Fibroblast of mammary gland (primary cell): ENCODE results near the gene POU6F1.

Experiments
- DNase-seq: peaks from one replicate; pipeline ENCODE4 v3.0.0-alpha.2; 2010; ENCODE audit warnings: low read depth
- H3K4me3 ChIP-seq: 2 replicates; pipeline ENCODE4 v1.5.1; 2011; ENCODE audit warnings: low read depth, mild to moderate bottlenecking, low read length, moderate library complexity; ENCODE audit not compliant: control insufficient read depth
- TF ChIP-seq, protein P1 (sequence below): conservative IDR thresholded peaks from 2 replicates; pipeline ENCODE4 v1.5.1; 2011; ENCODE audit warnings: low read depth, low read length, inconsistent platforms; ENCODE audit not compliant: control insufficient read depth, insufficient read depth

POU6F1 gene

DNA sequence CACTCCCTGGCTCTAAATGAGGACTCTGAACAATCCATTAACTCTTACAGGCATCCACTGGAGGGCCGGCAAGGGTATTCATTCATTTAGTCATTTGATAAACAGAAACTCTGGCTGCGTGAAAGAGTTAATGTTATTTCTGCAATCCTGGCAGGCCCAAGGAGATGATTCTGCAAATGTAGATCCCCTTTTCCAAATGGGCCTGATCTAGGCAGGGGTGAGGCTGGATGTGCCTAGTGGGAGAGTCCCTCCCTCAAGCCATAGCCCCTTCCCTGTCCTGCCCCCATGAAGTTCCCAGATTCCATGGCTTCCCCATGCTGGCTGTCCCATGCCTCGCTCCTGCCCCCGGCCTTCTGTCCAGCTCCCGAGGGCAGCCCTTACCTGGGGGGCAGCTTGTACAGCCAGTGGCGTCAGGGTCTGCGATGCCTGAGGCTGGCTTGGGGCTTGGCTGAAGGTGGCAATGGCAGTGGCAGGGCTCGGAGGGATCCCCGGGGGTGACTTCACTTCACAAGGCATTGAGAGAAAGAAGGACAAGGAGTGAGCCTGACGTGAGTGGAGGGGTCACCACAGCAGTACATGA lies 18.4 kb downstream of the POU6F1 start:
- DNase-seq = no peak
- TF ChIP-seq, protein P1, sequence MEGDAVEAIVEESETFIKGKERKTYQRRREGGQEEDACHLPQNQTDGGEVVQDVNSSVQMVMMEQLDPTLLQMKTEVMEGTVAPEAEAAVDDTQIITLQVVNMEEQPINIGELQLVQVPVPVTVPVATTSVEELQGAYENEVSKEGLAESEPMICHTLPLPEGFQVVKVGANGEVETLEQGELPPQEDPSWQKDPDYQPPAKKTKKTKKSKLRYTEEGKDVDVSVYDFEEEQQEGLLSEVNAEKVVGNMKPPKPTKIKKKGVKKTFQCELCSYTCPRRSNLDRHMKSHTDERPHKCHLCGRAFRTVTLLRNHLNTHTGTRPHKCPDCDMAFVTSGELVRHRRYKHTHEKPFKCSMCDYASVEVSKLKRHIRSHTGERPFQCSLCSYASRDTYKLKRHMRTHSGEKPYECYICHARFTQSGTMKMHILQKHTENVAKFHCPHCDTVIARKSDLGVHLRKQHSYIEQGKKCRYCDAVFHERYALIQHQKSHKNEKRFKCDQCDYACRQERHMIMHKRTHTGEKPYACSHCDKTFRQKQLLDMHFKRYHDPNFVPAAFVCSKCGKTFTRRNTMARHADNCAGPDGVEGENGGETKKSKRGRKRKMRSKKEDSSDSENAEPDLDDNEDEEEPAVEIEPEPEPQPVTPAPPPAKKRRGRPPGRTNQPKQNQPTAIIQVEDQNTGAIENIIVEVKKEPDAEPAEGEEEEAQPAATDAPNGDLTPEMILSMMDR = no peak
- no peak overlapping the region for H3K4me3 ChIP-seq

DNA sequence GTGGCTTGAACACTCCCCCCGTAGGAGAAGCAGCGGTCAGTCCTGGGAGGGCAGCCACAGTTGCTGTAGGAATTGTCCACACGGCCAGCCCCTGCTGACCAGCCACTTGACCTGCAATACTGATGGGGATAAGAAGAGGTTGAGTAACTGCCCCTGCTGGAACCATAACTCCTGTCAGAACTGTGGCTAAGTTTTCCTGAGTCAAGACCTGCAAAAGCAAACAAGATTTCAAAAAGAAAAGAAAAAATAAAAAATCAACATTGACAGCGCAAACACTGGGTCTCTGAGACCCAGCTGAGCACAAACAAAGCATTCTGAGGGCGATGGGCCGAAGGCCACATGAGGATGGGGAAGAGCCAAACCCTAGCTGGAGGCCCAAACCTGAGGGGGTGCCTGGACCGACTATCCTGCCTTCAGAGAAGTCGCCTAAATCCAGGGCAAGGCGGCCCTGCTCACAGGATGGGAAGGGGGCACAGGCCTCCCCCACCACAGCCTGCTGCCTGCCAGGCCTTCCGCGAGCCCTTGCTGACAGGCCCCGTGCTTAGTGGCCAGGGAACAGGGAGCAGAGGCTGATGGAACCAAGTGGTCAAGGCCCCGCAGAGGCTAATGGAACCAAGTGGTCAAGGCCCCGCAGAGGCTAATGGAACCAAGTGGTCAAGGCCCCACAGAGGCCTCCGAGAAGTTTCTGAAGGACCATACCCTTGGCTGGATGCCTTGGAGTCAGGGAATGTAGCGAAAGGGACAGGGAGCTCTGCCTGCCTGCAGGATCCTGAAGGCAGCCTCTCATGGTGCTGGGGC lies 19.1 kb downstream of the POU6F1 start:
- TF ChIP-seq, protein P1 = no peak
- no peak overlapping the region for H3K4me3 ChIP-seq
- DNase-seq = no peak

DNA sequence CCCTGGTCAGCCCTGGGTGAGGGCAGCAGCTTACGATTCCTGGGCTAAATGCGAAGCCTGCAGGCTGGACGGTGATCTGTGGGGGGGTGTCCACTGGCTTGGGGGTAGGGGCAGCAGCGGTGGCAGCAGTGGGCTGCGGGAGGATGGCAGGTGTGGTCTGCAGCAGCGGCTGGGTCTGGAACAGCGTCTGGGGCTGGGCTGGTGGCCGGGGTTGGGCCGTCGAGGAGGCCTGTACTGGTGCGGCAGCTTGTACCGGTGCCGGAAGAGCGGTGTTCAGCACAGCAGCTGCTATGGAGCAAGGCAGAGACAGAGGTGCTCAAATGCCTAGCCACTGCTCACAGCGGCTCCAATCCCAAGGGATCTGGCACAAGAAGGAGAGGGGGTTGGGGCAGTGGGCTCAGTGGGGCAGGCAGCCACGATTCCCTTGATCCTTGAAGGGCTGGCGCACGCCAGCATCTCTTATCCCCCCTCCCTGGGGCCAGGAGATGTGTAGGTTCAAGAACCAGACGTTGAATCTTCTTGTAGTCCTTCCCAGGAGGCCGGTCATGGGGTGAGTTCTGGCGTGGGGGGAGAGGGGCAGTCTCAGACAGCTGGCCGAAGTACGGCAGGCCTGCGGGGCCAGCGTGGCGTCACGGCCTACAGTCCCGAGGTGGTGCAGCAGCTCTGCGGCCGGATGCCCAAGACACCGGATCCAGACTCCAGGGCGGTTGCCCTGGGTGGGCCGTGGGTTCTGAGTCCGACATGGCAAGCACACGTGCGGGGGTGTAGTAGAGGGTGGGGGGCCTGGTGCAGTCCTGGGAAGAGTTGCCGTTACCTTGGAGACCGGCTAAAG lies 19.9 kb downstream of the POU6F1 start:
- no peak for DNase-seq
- TF ChIP-seq, protein P1 = no peak
- no peak overlapping the region for H3K4me3 ChIP-seq

DNA sequence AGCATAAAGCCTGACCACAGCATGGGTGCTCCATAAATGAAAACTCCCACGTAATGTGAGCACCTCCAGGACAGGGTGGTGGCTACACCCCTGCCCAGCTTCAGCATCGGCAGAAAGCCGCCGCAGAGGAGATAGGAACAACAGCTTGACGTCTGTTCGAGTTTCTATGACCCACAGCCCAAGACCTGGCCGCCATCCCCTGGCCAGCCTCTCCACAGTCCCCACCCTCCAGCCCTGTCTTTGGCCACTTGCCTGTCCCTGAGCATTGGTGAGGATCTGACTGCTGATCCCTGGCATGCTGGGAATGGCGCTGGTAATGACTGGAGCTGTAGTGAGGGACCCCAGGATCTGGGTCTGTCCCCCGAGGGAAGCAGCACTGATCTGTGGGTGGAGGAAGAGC lies 21.3 kb downstream of the POU6F1 start:
- no peak overlapping the region for H3K4me3 ChIP-seq
- TF ChIP-seq, protein P1 = no peak
- no peak for DNase-seq

DNA sequence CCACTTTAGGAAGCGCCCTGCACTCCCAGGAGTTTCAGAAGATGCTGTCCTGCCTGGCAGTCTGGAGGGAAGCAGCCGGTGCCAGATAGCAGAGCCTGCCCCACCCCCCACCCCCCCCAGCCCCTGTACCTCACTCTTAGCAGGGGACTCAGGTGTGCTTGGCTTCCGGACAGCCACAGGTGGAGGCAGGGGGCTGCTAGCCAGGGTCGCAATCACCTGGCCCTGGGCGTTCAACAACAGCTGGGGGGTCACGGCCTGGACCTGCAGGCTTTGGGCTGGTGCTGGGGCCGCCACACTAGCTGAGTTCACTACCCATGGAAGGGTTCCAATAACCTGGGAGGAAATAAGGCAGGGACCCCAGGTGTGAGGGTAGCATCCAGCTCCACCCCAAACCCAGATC lies 22.0 kb downstream of the POU6F1 start:
- no peak for DNase-seq

DNA sequence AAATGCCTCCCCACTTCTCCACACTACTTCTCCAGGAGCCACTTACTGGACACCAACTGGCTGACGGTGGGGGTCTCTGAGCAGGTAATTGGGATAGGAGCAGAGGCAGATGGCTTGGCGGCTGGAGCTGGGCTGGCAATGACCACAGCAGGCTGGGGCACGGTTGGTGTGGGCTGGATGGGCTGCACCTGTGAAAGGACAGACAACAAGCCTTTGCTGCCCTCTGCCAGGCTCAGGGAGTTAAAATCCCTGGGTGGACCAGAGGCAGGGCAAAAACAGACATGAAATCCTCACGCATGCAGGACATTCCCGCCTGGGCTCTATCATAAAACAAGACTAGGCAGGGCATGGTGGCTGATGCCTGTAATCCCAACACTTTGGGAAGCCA lies 25.6 kb downstream of the POU6F1 start:
- H3K4me3 ChIP-seq = no peak overlapping the region
- TF ChIP-seq, protein P1 = no peak
- no peak for DNase-seq

More for the DNA sequence above, 22.0 kb downstream of the POU6F1 start:
- H3K4me3 ChIP-seq = no peak overlapping the region
- TF ChIP-seq, protein P1 = no peak
